ENCODE measurements around the gene LPCAT4.

GRCh38 chr15:34341381-34342212 is 25.4 kb downstream of the LPCAT4 start:
- TF ChIP-seq CTCF (IDR thresholded peaks at IDR 0.05; ENCODE audit: low read depth, low read length, missing input control) (no peak), RAD21 (IDR thresholded peaks at IDR 0.05) (no peak)
